Smooth muscle cell of the coronary artery (primary cell): ENCODE data around the gene PROZ. TPM values are rescaled to one million over a fixed set of nuclear protein-coding genes. Genes with fewer than 3 reads are reported as not detected.

Experiments
- total RNA-seq: library from RNA; depleted of rRNA; stranded (reverse); fragments of >200 nt; gene quantifications from 2 replicates; pipeline ENCODE4 v1.2.3, GENCODE V29; 2014; ENCODE audit warnings: low replicate concordance

The PROZ gene, protein sequence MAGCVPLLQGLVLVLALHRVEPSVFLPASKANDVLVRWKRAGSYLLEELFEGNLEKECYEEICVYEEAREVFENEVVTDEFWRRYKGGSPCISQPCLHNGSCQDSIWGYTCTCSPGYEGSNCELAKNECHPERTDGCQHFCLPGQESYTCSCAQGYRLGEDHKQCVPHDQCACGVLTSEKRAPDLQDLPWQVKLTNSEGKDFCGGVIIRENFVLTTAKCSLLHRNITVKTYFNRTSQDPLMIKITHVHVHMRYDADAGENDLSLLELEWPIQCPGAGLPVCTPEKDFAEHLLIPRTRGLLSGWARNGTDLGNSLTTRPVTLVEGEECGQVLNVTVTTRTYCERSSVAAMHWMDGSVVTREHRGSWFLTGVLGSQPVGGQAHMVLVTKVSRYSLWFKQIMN
- not detected in 2 replicates for total RNA-seq

DNA sequence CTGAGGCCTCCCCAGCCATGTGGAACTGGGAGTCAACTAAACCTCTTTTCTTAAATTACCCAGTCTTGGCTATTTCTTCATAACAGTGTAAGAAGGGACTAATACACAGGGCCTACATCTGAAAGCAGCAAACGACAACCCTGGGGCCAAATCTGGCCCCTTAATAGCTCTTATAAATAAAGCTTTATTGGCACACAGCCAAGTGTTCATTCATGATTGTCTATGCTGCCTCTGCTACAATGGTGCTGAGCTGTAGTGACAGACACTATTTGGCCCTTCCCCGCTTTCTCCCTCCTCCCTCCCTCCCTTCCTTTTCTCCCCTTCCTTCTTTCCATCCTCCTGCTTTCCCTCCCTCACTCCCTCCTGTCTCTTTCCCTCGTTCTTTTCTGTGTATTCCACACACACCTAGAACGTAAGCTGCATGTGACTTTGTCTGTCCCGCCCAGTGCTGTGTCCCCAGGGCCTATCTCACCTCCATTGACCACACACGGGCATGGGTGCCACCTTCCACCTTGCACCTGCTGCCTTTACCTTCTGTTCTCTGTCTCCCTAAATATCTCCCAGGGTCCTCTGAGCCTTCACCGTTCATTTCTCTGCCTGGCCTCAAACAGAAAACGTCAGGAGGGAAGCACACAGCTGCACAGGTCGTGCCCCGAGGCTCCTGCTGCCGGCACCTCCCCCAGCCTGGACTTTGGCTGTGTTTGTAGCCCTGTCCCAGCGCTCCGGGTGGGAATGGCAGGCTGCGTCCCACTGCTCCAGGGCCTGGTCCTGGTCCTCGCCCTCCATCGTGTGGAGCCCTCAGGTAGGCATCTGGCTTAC lies at the start of gene PROZ:
Gene PROZ, plus strand, starts transcription at position 720 of the 819 bp plus-strand sequence. Its CDS starts 13 bp downstream, at position 733.

DNA sequence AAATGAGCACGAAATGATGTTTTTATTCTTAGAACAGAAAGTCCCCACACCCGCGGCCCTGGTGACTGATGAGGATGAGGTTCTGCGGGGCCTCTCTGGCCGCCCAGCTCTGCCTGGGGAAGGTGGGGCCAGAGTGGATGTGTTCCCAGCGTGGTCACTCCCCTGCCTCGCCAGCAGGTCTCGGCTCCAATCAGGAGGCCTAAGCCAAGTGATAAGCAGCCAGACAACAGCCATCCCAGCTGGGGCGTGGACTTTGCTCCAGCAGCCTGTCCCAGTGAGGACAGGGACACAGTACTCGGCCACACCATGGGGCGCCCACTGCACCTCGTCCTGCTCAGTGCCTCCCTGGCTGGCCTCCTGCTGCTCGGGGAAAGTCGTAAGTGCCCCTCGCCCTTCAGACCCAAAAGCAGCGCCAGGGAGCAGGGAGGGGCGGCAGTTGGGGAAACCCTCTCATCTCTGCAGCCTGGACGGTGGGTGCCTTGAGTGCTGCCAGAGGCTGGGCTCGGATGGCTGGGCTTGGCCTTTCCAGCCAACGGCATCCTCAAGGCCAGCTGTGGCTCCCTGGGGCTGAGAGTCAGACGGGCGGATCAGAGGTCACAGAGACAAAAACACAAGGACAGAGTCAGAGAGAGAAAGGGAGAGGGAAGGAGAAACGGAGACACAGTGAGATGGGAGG lies 35.8 kb upstream of the PROZ start, which contains the start of gene F10:
Gene F10, plus strand, starts transcription at position 250 of the 676 bp plus-strand sequence. Its CDS starts 57 bp downstream, at position 307.

DNA sequence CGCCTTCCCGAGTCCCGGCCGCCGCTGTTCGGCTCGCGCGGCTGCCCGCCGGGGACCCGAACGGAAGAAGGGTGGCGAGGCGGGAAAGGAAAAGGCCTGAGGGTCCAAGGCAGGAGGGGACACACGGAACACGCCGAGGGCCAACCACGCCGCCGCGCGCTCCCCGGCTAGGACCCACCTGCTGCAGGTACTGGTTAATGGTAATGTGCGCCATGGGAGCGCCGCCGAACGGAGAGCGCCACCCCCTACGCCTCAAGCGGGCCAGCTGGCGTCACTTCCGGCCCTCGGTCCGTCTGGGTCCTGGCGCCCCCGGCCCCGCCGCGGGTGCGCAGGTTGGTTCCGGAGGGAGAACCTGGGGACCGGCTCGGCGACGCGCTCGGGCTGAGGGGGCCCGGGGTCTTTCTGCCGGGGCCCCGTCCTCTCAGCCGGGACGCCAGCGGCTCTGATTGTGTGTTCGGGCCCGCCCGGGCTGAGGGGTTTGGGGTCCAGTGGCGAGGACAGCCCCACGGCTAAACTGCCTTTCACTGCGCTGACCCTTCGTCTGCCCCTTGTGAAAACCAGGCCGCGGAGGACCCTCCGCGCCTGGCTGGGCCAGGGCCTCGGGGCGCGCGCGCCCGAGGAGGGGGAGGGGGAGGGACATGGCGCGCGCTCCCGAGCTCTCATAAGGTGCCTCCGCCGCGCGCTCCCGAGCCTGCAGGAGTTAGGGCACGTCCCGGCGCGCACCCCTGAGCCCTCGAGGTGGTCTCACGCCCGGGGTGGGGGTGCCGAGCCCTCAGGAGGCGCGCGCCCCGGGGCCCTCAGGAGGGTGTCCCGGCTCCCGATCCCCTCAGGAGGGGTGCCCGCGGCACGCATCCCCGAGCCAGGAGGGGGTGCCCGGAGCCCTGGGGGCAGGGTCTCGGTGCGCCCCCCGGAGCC lies 50.2 kb downstream of the PROZ start, which contains the start of gene PCID2:
Gene PCID2, minus strand, starts transcription at position 249 of the 915 bp plus-strand sequence. Its CDS starts 35 bp downstream, at position 214.

DNA sequence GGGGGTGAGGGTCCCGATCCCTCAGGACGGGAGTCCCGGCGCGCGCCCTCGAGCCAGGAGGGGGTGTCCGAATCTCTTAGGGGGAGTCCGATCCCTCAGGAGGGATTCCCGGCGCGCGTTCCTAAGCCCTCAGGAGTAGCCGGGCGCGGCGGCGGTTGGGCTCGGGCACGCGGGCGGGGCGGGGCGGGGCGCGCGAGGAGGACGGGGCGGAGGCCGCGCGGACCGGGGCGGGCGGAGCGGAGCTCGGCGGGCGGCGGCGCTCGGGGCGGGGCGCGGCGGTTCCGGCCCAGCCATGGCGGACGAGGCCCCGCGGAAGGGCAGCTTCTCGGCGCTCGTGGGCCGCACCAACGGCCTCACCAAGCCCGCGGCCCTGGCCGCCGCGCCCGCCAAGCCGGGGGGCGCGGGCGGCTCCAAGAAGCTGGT lies 50.9 kb downstream of the PROZ start, which contains the start of gene CUL4A:
Gene CUL4A, plus strand, starts transcription at position 278 of the 423 bp plus-strand sequence. Its CDS starts 15 bp downstream, at position 293.

Other genes with a start within 250 kb of the PROZ start
- 1.1 and 2.6 TPM in 2 replicates for gene MCF2L, start 189.4 kb upstream of the PROZ start, total RNA-seq
- gene F7, start 52.9 kb upstream of the PROZ start, total RNA-seq, result not detected in 2 replicates
- gene F10, start 35.8 kb upstream of the PROZ start, total RNA-seq, result 4.1 and 18.6 TPM in 2 replicates
- gene PCID2, start 50.0 kb downstream of the PROZ start, total RNA-seq, result 40.7 and 63.1 TPM in 2 replicates
- gene CUL4A, start 51.0 kb downstream of the PROZ start, total RNA-seq, result 76.6 and 77.1 TPM in 2 replicates
- gene LAMP1, start 138.6 kb downstream of the PROZ start, total RNA-seq, result 167 and 324 TPM in 2 replicates
- gene GRTP1, start 205.5 kb downstream of the PROZ start, total RNA-seq, result 0.70 and 0.90 TPM in 2 replicates